ENCODE results near the gene CES3.
A peak's percentile ranks its signal among the peaks of the same experiment; 100 is the strongest.

Gene CES3, protein sequence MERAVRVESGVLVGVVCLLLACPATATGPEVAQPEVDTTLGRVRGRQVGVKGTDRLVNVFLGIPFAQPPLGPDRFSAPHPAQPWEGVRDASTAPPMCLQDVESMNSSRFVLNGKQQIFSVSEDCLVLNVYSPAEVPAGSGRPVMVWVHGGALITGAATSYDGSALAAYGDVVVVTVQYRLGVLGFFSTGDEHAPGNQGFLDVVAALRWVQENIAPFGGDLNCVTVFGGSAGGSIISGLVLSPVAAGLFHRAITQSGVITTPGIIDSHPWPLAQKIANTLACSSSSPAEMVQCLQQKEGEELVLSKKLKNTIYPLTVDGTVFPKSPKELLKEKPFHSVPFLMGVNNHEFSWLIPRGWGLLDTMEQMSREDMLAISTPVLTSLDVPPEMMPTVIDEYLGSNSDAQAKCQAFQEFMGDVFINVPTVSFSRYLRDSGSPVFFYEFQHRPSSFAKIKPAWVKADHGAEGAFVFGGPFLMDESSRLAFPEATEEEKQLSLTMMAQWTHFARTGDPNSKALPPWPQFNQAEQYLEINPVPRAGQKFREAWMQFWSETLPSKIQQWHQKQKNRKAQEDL

DNA sequence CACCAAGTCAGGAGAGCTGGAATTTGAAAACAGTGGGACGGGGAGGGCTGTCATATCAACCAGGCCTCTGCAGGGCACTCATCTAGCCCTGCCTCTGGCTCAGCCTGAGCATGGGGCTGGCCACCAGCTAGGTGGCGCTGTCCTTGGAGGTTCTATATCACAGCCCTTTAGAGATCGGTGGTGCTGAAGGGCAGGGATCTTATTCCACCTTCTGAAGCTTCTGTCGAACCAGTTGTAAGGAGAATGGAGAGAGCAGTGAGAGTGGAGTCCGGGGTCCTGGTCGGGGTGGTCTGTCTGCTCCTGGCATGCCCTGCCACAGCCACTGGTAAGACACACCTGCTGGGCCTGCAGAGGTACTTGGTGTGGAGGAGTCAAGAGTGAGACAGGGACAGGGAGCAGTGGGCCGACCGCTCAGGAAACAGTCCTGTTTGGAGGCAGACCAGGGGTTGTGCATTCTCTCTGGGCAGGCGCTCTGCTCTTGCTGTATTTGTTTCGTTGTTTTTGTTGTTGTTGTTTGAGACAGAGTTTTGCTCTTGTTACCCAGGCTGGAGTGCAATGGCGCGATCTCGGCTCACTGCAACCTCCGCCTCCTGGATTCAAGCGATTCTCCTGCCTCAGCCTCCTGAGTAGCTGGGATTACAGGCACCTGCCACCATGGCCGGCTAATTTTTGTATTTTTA is at the start of gene CES3:
TSS of gene CES3 (plus strand) at position 202 of the 680 bp plus-strand sequence. CDS start at position 244, 42 bp downstream.
- peak; percentile 56 for DNase-seq

DNA sequence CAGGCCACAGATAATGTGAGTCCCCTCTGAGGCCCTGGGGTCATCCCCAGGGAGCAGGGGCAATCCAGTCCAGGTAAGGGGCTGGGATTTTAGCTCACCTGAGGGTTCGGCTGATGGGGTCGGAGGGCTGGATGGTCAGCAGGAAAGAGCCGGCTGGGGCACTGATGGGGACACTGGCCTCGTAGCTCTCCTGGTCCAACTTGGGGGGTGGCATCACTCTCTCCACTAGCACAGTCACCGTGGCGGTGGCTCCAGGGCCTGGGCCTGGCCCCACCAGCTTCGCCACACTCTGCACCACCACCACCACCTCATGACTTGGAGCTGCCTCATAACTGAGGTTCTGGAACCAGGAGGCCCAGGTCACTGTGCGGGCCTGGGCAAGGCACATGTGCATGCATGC is 49.3 kb upstream of the CES3 start:
- no peak for DNase-seq

DNA sequence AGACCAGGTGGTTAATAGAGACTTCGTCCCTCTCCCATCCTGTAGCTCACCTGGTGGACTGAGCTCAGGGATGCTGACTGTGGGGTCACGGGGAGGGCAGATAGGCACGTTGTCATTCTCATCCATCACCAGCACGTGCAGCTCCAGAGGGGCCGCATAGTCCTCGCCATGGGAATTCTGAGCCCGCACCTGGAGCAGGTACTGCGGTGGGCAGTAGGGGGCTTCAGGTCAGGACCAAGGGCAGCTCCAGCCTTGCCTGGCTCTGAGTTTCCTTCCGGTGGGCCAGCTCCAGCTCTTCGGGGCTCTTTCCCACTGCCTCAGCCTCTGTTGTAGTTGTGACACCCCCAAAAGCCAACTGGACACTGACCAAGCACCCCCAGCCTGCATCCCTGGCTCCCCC is 48.0 kb upstream of the CES3 start:
- DNase-seq, result no peak

DNA sequence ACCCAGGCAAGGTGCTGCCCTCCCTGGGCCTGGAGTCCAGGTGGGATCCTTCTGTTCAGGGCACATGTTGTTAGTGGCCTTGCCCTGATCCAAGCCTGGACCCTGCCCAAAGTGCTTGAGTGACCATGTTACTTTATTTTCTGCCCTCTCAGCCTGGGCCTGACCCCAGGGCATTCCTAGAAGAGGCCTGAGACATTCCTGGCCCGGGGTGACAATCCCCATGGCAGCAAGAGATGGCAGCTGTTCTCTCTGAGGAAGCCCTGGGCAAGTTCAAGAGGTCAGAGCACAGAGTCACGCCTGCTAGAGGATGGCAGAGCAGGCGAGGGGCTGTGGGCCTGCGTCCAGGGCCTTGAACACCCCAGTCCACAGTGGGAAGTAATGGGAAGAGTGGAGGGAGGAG is 47.4 kb upstream of the CES3 start:
- no peak for DNase-seq

DNA sequence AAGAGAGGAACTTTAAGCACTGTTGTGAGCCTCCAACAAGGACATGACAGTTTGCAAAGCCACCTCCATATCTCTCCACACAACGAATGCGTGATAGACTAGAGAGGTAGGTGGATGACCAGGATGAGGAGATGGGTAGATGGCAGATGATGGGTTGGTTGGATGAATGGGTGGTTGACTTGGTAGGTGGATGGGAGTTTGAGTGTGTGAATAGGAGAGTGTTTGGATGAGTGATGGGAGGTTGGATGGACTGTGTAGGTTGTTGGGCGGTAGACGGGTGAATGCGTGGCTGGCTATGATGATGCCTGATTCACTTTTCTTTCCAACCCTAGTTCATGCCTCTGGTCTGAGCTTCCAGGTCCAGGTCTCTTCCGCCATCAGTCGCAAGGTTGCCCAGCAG is 46.5 kb upstream of the CES3 start:
- DNase-seq, result no peak

DNA sequence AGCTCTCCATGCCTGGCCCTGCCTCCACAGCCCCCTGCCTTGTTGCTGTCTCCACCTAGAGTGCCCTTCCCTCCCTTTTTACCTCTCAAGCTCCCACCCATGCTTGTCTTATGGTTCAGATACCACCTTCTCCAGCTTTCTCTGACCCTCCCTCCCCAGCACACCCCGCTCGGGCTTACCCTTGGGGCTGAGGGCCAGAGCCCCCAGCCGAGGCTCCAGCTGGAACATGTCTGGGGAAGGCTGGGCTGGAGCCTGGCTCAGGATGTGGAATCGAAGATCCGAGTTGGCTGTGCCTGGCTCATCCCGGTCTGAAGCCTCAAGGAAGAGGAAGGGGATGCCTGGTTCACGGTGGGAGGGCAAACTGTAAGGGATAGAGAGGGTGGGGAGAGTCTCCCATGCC is 46.0 kb upstream of the CES3 start:
- no peak for DNase-seq

DNA sequence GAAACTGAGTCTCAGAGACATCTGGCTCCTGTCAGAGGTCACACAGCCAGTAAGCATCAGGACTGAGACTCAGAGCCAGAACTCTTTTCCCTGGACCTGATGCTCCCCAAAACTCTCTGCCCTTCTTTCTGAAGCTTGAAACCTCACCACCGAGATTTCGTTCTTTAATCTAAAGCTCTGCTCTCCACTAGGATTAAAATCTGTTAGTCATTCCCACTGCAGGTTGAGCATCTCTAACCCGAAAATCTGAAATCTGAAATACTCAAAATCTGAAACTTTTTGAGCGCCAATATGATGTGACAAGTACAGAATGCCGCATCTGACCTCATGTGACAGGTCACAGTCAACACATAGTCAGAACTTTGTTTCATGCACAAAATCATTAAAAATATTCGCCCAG is 44.5 kb upstream of the CES3 start:
- DNase-seq, result no peak

DNA sequence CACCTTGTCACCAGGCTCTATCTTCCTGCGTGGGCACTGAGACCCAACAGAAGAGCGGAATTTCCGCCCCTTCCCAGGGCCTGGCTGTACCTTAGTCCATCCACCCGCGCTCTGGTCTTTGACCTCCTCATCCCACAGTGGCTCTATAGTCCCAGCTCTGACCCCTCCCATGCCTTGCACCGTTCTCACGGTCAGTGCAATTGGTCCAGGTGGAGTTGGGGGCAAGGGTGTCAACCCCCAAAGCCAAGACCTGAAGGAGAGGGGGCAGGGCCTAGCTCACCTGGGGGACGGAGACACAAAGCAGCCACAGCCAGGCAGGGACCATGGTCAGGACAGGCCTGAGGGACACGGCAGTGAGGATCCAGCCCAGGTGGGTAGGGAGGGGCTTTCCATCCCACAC is 43.3 kb upstream of the CES3 start:
- no peak for DNase-seq

DNA sequence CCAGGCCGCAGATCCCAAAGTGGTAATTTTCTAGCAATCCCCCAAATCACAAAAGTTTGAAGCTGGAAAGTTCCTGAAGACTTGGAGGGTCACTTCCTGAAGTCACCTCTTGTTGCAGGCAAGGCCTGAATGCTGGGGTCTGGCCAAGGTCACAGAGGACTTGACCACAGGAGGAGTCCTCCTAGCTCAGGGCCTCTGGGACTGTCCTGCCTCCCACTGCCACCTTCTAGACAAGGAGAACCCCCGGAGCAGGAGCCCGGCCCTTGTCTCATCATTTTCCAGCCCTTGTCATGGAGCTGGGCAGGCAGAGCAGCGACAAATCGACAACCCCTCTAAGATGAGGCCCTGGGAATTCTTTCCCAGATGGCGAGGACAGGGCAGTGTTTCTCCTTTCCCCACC is 42.7 kb upstream of the CES3 start:
- DNase-seq, result no peak

DNA sequence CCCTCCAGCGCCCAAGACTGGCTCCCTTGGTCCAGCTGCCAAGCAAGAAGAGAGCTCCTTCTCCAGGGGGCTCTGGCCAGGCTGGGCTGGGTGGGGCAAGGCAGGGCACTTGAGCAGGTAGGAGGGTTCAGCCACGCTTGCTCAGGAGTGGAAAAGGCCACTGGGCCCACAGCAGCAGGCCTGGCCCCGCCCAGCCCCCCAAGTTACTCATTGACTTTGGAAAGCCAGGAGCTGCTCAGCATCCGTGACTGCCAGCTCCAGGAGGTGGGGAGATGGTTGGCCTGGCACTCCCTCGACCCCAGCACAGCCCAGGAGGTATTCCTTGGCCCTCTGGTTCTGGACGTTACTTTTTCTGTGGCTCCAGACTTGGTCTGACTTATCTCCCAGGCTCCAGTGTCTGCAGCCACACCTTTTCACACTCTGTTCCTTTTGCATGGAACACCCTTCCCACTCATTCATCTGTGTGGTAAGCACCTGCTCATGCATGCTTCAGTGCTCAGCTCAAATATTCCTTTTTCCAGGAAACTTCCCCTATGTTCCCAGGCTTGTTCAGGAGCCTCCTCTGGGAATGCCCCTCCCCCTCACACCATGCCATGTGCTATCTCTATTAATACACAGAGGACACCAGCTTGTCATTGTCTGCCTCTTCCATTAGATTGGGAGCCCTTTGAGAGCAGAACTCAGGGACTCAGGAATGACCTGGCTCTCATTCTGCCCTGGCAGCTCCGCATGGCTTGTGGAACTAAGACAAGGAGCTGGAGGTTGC is 42.1 kb upstream of the CES3 start, which contains the start of gene CDH16:
TSS of gene CDH16 (minus strand) at position 83 of the 766 bp plus-strand sequence. CDS start 820 bp downstream, outside the sequence.
- no peak for DNase-seq

DNA sequence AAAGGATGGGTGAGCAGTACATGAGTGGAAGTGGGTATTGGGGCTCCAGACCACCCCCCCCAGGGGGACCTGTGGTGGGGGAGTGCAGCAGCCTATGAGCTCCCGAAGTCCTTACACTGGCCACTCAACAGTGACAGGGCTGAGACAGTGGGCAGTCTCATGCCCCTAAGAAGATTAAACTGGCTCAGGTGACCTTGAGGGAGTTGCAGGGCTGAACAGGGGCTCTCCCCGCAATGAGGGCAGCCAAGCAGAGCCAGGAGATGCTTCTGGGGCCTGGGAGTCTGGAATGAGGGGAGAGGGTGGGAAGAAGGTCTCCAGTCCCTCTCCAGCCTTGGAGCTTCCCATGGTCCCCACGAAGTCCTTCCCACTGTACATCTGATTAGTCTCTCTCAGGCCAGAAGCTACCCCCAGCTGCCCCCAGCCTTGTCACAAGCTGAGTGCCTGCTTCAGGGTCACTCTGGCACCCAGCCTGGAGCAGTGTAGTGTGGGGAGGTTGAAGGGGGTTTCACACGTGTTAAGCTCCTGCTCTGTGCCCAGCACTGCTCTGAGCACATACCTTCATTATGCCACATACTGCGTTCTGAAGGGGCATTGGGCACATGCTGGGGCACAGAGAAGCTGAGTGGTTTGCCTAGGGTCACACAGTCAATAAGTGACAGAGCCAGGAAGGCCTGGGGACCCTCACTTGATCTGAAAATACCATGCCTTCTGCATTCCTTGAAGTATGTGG is 41.3 kb upstream of the CES3 start:
- no peak for DNase-seq

DNA sequence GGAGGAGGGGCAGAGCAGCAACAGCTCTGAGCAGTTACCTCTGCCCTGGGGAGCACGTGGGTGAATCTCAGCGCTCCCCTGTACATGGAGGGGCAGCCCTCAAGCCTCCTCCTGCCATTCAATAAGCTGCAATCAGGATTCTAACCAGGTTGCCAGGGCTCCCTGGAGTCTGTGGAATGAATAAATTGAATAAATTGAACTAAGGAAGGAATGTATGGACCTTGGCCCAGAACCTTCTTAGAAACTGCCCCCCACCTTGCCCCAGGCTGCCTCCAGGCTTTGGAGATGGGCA is 40.8 kb upstream of the CES3 start:
- no peak for DNase-seq

DNA sequence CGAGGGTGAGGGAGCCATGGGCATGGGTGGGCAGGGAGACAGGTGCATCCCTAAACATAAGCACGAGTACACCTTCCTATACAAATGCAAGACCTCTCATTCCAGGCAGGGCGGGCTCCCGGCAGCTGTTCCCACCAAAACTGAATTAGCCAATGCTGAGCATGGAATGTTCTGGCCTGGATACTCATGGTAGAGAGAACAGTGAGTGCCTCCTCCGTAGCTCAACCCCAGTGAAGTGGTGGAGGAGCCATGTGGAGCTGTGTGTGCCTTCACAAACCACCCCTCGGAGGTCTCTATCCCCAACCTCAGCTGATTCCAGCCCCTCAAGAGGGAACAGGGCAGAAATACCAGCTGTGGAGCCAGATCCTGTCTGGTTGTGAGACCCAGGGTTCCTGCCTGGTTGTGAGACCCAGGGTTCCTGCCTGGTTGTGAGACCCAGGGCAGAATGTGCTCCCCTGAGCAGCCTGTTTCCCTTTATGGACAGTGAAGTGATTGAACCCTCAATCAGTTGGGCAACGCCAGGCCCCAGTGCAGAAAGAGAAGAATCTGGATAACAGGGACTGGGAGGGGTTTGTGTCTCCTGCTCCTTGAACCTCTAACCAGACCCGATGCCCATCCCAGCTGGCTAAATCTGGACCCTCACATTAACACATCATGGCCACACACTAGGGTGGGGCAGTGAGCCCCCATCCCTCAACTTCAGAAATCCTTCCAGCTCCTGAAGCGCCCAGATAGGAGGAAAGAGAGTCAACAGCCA is 40.0 kb upstream of the CES3 start:
- DNase-seq, result no peak

DNA sequence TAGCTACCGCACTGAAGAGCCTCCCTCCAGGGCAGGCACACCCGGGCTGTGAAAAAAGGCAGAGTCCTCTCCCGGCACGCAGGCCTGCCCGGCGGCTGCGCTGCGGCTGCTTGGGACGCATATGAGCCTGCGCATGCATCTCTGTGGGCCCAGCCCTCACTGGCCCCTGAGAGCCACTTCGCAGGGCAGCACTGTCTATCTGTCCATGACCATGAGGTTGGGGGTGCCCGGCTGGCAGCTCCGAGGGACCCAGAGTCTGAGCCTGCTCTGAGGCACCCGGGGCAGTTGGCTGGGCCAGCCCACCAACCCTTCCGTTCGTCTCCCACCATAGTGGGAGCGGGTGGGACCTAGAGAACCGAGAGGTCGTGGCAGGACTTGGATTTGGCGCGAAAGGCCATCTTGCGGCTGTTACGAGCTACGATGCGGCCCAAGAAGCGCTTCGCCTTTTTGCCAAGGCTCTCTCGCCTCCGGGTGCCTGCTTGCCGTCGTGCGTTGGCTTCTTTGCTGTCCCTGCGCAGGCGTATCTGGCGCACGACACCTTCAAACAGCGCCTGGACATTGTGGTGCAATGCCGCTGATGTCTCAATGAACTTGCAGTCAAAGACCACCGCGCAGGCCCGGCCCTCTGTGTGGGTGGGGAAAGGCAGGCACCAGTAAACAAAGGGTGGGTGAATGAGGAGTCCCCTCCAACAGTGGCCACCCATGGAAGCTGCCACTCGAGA is 39.2 kb upstream of the CES3 start:
- DNase-seq, result no peak

DNA sequence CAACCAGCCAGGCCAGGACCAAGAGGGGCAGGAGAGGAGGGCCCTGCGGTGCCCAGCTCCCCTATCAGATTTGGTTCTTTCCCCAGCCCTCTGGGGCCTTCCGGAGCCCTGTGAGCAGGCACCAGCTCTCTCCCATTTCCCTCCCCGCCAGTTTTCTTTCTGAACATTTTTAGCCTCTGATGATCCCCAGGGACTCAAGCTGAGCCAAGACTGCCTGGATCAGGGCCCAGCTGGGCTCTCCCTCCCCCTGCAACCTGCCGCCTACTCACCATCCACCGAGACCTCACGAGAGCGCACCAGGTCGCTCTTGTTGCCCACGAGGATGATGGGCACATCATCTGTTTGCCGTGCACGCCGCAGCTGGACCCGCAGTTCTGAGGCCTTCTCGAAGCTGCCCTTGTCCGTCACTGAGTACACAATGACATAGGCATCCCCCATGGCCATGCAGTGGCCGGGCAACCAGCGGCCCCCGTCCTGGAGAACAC is 37.8 kb upstream of the CES3 start:
- no peak for DNase-seq

DNA sequence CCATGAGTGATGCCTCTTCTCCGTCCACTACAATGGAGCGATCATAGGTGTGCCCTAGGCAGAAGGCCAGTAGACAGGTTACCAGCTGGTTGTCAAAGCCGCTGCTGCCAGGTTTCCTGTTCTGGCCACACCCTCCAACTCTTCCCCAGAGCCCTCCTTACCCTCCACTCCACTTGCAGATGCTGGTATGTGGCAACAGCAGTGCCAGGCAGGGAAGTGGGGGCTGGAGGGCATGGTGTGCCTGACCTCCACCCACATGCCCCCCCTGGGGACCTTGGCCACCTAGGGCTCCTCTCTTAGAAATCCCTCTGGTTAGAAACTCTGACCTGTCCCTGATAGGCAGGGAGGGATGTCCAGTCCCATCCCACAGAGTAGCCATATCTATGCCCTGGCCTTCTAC is 37.2 kb upstream of the CES3 start:
- no peak for DNase-seq

DNA sequence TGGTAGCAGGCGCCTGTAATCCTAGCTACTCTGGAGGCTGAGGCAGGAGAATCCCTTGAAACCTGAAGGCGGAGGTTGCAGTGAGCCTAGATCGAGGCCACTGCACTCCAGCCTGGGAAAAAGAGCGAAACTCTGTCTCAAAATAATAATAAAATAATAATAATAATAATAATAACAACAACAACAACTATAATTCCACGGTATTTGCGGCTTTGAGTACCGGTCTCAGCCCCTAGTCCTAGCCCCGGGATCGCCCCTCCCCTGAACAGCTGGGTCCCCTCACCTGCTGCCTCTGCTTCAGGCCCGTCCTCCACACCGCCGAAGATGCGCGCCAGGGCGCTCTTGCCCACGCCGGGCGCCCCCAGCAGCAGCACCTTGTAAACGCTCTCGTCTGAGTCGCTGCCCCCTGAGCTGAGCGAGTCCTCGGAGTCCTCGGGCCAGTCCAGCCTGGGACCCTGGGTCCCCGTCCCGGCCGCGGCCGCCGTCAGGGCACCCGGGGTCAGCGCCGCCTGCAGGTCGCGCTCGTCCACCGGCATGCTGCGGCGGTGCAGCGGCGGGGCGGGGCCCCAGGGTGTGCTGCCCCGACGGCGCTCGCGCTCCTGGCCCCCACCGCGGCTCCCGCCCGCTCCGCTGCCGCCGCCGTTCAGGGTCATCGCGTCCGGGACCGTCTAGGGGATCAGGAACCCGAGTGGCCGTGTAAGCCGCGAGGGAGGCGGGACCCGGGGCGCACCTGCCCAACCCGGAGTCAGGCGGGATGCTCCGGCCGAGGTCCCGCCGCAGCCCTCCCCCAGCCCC is 36.3 kb upstream of the CES3 start:
- DNase-seq, result no peak

DNA sequence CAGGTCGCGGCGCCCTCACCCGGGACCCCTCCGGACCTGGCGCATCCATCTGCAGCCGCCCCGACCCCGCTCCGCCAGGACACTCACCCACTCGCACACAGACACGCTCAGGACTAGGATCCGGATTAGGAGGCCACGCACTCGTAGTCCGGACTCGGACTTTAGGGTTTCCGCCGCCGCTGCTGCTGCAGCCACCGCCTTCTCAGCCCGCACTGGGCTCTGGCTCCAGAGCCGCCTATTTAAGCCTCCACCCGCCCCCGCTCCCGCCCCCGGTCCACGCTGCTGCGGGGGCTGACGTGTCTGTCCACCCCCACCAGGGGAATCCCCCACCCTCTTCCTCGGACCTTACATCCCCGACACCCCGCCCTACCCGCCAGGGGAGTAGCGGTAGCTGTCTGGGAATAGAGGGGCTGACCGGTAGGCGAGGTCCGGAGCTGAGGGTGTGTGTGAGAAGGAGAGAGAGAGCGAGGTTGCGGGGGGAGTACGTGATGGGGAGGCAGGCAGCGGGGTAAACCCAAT is 35.7 kb upstream of the CES3 start, which contains the start of gene RRAD:
TSS of gene RRAD (minus strand) at position 214 of the 519 bp plus-strand sequence. CDS start 356 bp downstream, outside the sequence.
- DNase-seq, result peak; percentile 85

DNA sequence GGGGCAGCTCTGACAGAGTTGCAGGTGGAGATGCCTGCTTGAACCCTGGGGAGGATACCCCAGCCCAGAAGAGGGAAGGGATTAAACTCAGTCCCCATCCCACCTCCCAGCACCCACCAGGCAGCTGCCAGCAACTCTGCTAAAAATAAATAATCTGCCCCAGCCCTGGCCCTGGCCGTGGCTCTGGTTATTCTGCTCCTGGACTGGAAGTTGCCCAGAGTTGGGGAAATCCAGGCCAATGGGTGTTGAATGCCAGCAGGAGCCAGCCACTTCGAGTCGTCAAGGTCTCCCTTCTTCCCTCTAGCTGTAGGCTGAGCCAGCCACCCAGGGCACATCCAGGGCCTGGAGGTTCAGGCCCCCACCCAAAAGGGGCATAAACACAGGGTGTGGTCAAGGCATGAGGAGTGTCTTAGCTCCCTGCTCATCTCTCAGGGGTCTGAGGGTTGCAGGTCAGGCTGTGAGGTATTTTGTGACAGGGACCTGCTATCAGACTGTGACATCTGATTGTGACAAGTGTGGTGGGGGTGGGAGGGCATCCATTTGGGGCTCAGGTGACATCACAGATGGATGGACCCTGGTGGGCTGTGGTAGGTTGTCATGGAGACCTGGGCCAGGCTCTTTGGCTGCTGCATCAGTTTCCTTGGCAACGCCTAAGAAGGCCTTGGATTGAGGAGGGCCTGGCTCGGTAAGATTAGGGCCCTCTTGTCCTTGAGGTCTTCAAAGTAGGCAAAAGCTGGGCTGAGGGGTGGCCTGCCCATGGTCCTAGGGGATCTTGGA is 34.7 kb upstream of the CES3 start:
- DNase-seq, result peak; percentile 48
